Loucy (cell line): ENCODE results near the gene DOC2B.

Source experiments
- CTCF ChIP-seq: fragments of 200-600 bp; sonication (generic); conservative IDR thresholded peaks from 2 replicates; pipeline ENCODE4 v1.5.1; 2014; ENCODE audit warnings: mild to moderate bottlenecking, antibody characterized with exemption, low read length
- EZH2phosphoT487 ChIP-seq: fragments of 200-600 bp; IDR thresholded peaks from 2 replicates; pipeline ENCODE4 v1.6.1; 2018; ENCODE audit warnings: antibody characterized with exemption, mild to moderate bottlenecking, moderate library complexity, borderline replicate concordance

GRCh38 chr17:222172-222571 is 40.7 kb upstream of the DOC2B start:
- TF ChIP-seq CTCF (no peak), EZH2phosphoT487 (no peak)
